Measurements from ENCODE around the gene LAMA2. TPM values are rescaled to one million over a fixed set of nuclear protein-coding genes. Genes with fewer than 3 reads are reported as not detected.

The LAMA2 gene
- total and polyA plus RNA-seq, 2 of the 13 experiments (the other 11 are each of a cell fraction or from before 2014, with no cell fraction given), result 0.11 to 0.28 TPM

DNA sequence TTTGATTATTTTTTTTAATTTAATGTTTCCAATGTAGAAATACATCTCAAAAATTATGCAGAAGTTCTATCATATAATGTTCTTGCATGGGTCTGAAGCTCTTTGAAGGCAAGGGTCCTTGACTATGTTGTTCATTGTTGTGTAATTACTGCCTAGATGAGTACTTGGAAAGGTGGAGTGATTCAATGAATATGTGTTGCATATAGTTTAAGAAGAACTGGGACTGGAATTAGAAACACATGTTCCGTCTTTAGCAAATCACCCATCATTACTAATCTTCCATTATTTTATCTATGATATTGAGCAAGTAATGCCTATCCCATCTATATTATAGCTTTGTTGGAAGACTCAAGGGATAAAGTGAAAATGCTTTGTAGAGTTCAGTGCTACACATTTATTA lies 147.3 kb downstream of the LAMA2 start:
- Histone ChIP-seq H3K4me1 (ENCODE audit: insufficient read depth, low read length) (no peaks in the 10 kb centered on the region), H3K27ac (ENCODE audit: extremely low read length, insufficient read depth, low read length) (no peak overlapping the region), H4K20me1 (ENCODE audit: insufficient read depth, low read length) (no peaks in the 10 kb centered on the region), H2AFZ (ENCODE audit: low read length) (no peak overlapping the region), H3K36me3 (replicated peaks in 1 of 2; ENCODE audit: control insufficient read depth in 1 of 2, insufficient read depth in 2 of 2, low read length in 2 of 2) (no peaks in the 10 kb centered on the region), H3K9ac (ENCODE audit: insufficient read depth, low read depth, low read length) (no peak overlapping the region), H3K27me3 (ENCODE audit: control insufficient read depth in 1 of 2, insufficient read depth in 2 of 2, low read length in 2 of 2) (no peaks in the 10 kb centered on the region), H3K4me3 (replicated peaks in 1 of 3; ENCODE audit: insufficient read depth in 1 of 3, low read depth in 2 of 3, low read length in 3 of 3) (no peak overlapping the region), H3K9me3 (ENCODE audit: low read length) (no peaks in the 10 kb centered on the region), H3K79me2 (ENCODE audit: insufficient read depth, low read length) (no peaks in the 10 kb centered on the region), H3K4me2 (ENCODE audit: low read depth, low read length) (no peak overlapping the region)
- intact Hi-C loops (cut with micrococcal nuclease; ENCODE audit: unreplicated experiment), result no loop called here
- TF ChIP-seq ZNF776 (CRISPR knock-in tag; IDR thresholded peaks at IDR 0.05), result no peak
- POLR2A ChIA-PET, result no interaction called here
- in situ Hi-C loops (cut with HindIII; ENCODE audit: extremely low pct_ligation_motif_present, low pct_unique_long_range_greater_than_20kb), result no loop called here
- no peak for FAIRE-seq
- 53% methylated on average over 1 of the region's 1 CpG for WGBS (ENCODE audit: low lambda C conversion rate)
- ATAC-seq, result no peak
- CTCF ChIA-PET (ENCODE audit: low intra/inter-chr PET ratio, low total read pairs), result no interaction called here
- no peak for DNase-seq (ENCODE audit: low spot score)
- no TSS peak for BruUV-seq (replicated peaks)

DNA sequence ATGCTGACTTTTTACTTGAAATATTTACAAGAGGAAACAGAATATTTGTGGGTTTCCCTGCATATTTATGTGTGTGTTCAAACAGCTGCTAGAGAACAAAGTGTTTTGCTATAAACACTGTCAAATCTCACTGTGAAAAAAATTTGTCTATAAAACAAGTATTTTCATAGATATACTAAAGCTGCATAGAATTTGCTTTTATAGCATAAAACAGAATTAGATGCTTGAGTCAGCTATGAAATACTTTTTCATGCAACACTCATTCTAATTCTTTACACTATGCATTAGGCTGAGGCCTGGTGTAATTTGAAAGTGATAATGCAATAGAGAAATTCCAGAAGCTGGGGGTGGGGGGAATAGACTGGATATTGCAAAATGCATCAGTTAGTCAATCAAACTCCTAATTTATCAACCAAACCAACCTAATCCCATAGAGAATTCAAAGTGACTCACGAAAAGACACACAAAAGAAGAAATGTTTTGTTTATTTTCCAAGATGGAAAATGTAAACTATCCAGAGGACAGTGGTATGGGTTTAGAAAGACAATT lies 148.2 kb downstream of the LAMA2 start:
- H3K36me3 ChIP-seq (replicated peaks in 1 of 2; ENCODE audit: control insufficient read depth in 1 of 2, insufficient read depth in 2 of 2, low read length in 2 of 2), result no peaks in the 10 kb centered on the region
- no peaks in the 10 kb centered on the region for H3K79me2 ChIP-seq (ENCODE audit: insufficient read depth, low read length)
- H3K4me3 ChIP-seq (replicated peaks in 1 of 3; ENCODE audit: insufficient read depth in 1 of 3, low read depth in 2 of 3, low read length in 3 of 3), result no peak overlapping the region
- H3K4me1 ChIP-seq (ENCODE audit: insufficient read depth, low read length), result no peaks in the 10 kb centered on the region
- intact Hi-C loops (cut with micrococcal nuclease; ENCODE audit: unreplicated experiment) (no loop called here), in situ Hi-C loops (cut with HindIII; ENCODE audit: extremely low pct_ligation_motif_present, low pct_unique_long_range_greater_than_20kb) (no loop called here)
- H3K27ac ChIP-seq (ENCODE audit: extremely low read length, insufficient read depth, low read length), result no peak overlapping the region
- CTCF ChIA-PET (ENCODE audit: low intra/inter-chr PET ratio, low total read pairs), result no interaction called here
- no TSS peak for BruUV-seq (replicated peaks)
- POLR2A ChIA-PET, result no interaction called here
- FAIRE-seq (no peak), DNase-seq (ENCODE audit: low spot score) (no peak), ATAC-seq (no peak)
- WGBS (ENCODE audit: low lambda C conversion rate), result 0% methylated on average over 1 of the region's 1 CpG
- H2AFZ ChIP-seq (ENCODE audit: low read length), result no peak overlapping the region
- H3K27me3 ChIP-seq (ENCODE audit: control insufficient read depth in 1 of 2, insufficient read depth in 2 of 2, low read length in 2 of 2), result no peaks in the 10 kb centered on the region
- no peak overlapping the region for H3K4me2 ChIP-seq (ENCODE audit: low read depth, low read length)
- H3K9me3 ChIP-seq (ENCODE audit: low read length), result no peaks in the 10 kb centered on the region
- TF ChIP-seq, protein P1, sequence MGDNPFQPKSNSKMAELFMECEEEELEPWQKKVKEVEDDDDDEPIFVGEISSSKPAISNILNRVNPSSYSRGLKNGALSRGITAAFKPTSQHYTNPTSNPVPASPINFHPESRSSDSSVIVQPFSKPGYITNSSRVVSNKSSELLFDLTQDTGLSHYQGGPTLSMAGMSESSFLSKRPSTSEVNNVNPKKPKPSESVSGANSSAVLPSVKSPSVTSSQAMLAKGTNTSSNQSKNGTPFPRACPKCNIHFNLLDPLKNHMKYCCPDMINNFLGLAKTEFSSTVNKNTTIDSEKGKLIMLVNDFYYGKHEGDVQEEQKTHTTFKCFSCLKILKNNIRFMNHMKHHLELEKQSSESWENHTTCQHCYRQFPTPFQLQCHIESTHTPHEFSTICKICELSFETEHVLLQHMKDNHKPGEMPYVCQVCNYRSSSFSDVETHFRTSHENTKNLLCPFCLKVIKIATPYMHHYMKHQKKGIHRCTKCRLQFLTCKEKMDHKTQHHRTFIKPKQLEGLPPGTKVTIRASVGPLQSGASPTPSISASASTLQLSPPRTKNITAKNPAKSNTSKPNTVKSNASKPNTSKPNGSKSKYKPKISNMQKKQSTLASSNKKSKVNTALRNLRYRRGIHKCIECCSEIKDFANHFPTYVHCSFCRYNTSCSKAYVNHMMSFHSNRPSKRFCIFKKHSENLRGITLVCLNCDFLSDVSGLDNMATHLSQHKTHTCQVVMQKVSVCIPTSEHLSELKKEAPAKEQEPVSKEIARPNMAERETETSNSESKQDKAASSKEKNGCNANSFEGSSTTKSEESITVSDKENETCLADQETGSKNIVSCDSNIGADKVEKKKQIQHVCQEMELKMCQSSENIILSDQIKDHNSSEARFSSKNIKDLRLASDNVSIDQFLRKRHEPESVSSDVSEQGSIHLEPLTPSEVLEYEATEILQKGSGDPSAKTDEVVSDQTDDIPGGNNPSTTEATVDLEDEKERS (CRISPR knock-in tag; IDR thresholded peaks at IDR 0.05), result no peak
- no peak for TF ChIP-seq ZNF781 (CRISPR knock-in tag; IDR thresholded peaks at IDR 0.05; ENCODE audit: borderline replicate concordance, not compliant biosample characterization)
- TF ChIP-seq, protein P2, sequence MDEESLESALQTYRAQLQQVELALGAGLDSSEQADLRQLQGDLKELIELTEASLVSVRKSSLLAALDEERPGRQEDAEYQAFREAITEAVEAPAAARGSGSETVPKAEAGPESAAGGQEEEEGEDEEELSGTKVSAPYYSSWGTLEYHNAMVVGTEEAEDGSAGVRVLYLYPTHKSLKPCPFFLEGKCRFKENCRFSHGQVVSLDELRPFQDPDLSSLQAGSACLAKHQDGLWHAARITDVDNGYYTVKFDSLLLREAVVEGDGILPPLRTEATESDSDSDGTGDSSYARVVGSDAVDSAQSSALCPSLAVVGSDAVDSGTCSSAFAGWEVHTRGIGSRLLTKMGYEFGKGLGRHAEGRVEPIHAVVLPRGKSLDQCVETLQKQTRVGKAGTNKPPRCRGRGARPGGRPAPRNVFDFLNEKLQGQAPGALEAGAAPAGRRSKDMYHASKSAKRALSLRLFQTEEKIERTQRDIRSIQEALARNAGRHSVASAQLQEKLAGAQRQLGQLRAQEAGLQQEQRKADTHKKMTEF (CRISPR knock-in tag; IDR thresholded peaks at IDR 0.05), result no peak
- TF ChIP-seq ZKSCAN1 (IDR thresholded peaks at IDR 0.05; ENCODE audit: low read length), result no peak
- no peak for TF ChIP-seq SP5 (CRISPR knock-in tag; IDR thresholded peaks at IDR 0.05; ENCODE audit: borderline replicate concordance, low read depth)
- no peak overlapping the region for H3K9ac ChIP-seq (ENCODE audit: insufficient read depth, low read depth, low read length)
- no peaks in the 10 kb centered on the region for H4K20me1 ChIP-seq (ENCODE audit: insufficient read depth, low read length)

Data from HepG2 (cell line).